HG03521 (cell line): ENCODE results near the gene P4HB.
"Not testable (repeated sequence)": the region's sequence is repeated elsewhere in the genome, so short reads cannot be mapped to it uniquely, and the experiment has no call there.

Experiments used
- ATAC-seq: cut with Tn5 transposase; IDR thresholded peaks from one replicate; pipeline ENCODE4 v1.9.1; 2021; ENCODE audit warnings: mild to moderate bottlenecking, moderate library complexity; ENCODE audit not compliant: unreplicated experiment

P4HB gene

GRCh38 chr17:81849457-81849856 lies 10.9 kb downstream of the P4HB start:
- ATAC-seq, result no peak

GRCh38 chr17:81846743-81847689 lies 13.3 kb downstream of the P4HB start:
- no peak for ATAC-seq

GRCh38 chr17:81845881-81846742 lies 14.2 kb downstream of the P4HB start:
- ATAC-seq, result no peak

GRCh38 chr17:81845361-81845760 lies 15.0 kb downstream of the P4HB start:
- ATAC-seq, result no peak

- no peak for ATAC-seq
Observed at GRCh38 chr17:81844887-81845286, 15.4 kb downstream of the P4HB start.

GRCh38 chr17:81844327-81844851 lies 15.9 kb downstream of the P4HB start:
- ATAC-seq, result no peak

- no peak for ATAC-seq
Observed at GRCh38 chr17:81843713-81844326, 16.5 kb downstream of the P4HB start.

- no peak for ATAC-seq
Observed at GRCh38 chr17:81842725-81843504, 17.4 kb downstream of the P4HB start.

GRCh38 chr17:81842378-81842724 lies 18.0 kb downstream of the P4HB start:
- ATAC-seq, result no peak

GRCh38 chr17:81841866-81842265 lies 18.5 kb downstream of the P4HB start:
- ATAC-seq, result no peak

GRCh38 chr17:81840826-81841778 lies 19.2 kb downstream of the P4HB start:
- no peak for ATAC-seq

GRCh38 chr17:81840059-81840458 lies 20.3 kb downstream of the P4HB start:
- not testable (repeated sequence) for ATAC-seq

GRCh38 chr17:81839301-81839700 lies 21.0 kb downstream of the P4HB start:
- ATAC-seq, result no peak

- no peak for ATAC-seq
Observed at GRCh38 chr17:81838753-81839255, 21.5 kb downstream of the P4HB start.

GRCh38 chr17:81837641-81838040 lies 22.7 kb downstream of the P4HB start:
- no peak for ATAC-seq

- ATAC-seq, result no peak
Observed at GRCh38 chr17:81834831-81835267, 25.5 kb downstream of the P4HB start, which contains the start of gene PPP1R27. Gene PPP1R27, minus strand, starts transcription at chr17:81835050. Its CDS starts 97 bp downstream, at chr17:81834953.

- no peak for ATAC-seq
Observed at GRCh38 chr17:81833921-81834830, 26.2 kb downstream of the P4HB start.
